Loucy (cell line): ENCODE results near the gene NECAP2.
"Not testable (repeated sequence)": the region's sequence is repeated elsewhere in the genome, so short reads cannot be mapped to it uniquely, and the experiment has no call there.

ENCODE experiments used
- H2AFZ ChIP-seq: fragments of 200-600 bp; sonication (generic); 2 replicates; pipeline ENCODE4 v1.6.0; 2016; ENCODE audit warnings: antibody characterized with exemption, mild to moderate bottlenecking, low read length, moderate library complexity
- H3F3A ChIP-seq: fragments of 200-600 bp; 2 replicates; pipeline ENCODE4 v1.6.0; 2016; ENCODE audit warnings: antibody characterized with exemption, low read depth, mild to moderate bottlenecking
- H3K27me3 ChIP-seq: fragments of 200-600 bp; sonication (generic); 2 replicates; pipeline ENCODE4 v1.6.1; 2014; ENCODE audit warnings: low read length, mild to moderate bottlenecking; ENCODE audit not compliant: insufficient read depth, poor library complexity, severe bottlenecking
- H3K36me3 ChIP-seq: fragments of 200-600 bp; sonication (generic); 2 replicates; pipeline ENCODE4 v1.6.1; 2016; ENCODE audit warnings: low read length; ENCODE audit not compliant: insufficient read depth
- H3K4me1 ChIP-seq: fragments of 200-600 bp; sonication (generic); 2 replicates; pipeline ENCODE4 v1.5.1; 2014; ENCODE audit warnings: low read length, mild to moderate bottlenecking; ENCODE audit not compliant: insufficient read depth, poor library complexity, severe bottlenecking
- H3K4me2 ChIP-seq: fragments of 200-600 bp; sonication (generic); 2 replicates; pipeline ENCODE4 v1.6.0; 2014; ENCODE audit warnings: antibody characterized with exemption, low read length, low read depth, mild to moderate bottlenecking; ENCODE audit not compliant: poor library complexity, severe bottlenecking
- H3K4me3 ChIP-seq: fragments of 200-600 bp; sonication (generic); 2 replicates; pipeline ENCODE4 v1.5.1; 2014; ENCODE audit warnings: low read length, mild to moderate bottlenecking, mixed read lengths; ENCODE audit not compliant: poor library complexity, severe bottlenecking
- H3K79me2 ChIP-seq: fragments of 200-600 bp; sonication (generic); 2 replicates; pipeline ENCODE4 v1.6.1; 2014; ENCODE audit warnings: low read length; ENCODE audit not compliant: insufficient read depth
- H3K9ac ChIP-seq: fragments of 200-600 bp; sonication (generic); 2 replicates; pipeline ENCODE4 v1.6.0; 2014; ENCODE audit warnings: mild to moderate bottlenecking, low read depth, low read length, moderate library complexity; ENCODE audit not compliant: poor library complexity, severe bottlenecking
- H3K9me2 ChIP-seq: fragments of 200-600 bp; sonication (generic); replicated peaks from 2 replicates; pipeline ENCODE4 v1.6.1; 2016; ENCODE audit warnings: low read depth, low read length, mixed read lengths
- H3K9me3 ChIP-seq: fragments of 200-600 bp; sonication (generic); 2 replicates; pipeline ENCODE4 v1.6.1; 2014; ENCODE audit warnings: mild to moderate bottlenecking, antibody characterized with exemption, low read length, low read depth; ENCODE audit not compliant: insufficient read depth
- H4K20me1 ChIP-seq: fragments of 200-600 bp; sonication (generic); 2 replicates; pipeline ENCODE4 v1.6.0; 2014; ENCODE audit warnings: antibody characterized with exemption, low read length, mild to moderate bottlenecking; ENCODE audit not compliant: insufficient read depth, poor library complexity, severe bottlenecking
- EZH2phosphoT487 ChIP-seq: fragments of 200-600 bp; IDR thresholded peaks from 2 replicates; pipeline ENCODE4 v1.6.1; 2018; ENCODE audit warnings: antibody characterized with exemption, mild to moderate bottlenecking, moderate library complexity, borderline replicate concordance
- TF ChIP-seq, protein P1 (sequence below): fragments of 200-600 bp; sonication (generic); conservative IDR thresholded peaks from 2 replicates; pipeline ENCODE4 v1.5.1; 2014; ENCODE audit warnings: mild to moderate bottlenecking, antibody characterized with exemption, low read length

Gene NECAP2

DNA sequence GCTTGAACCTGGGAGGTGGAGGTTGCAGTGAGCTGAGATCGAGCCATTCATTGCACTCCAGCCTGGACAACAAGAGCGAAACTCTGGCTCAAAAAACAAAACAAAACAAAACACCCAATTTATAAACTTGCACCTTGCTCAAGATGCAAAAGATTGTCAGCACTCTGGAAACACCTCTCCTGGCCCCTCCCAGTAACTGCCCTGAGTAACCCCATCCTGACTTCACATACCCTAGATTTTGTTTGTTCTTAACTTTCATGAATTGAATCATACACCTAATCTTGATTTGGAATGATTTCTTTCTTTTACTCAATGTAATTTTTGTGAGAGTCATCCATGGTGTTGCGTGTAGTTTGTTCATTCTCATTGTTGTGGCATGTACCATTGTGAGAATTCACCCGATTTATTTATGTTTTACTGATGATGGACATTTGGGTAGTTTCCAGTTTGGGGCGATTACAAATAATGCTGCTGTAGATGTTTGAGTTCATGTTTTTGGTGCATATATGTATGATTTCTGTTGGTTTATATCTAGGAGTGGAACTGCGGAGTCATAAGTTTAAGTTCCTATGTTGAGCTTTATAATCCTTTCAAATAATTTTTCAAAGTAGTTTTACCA lies 10.4 kb downstream of the NECAP2 start:
- Histone ChIP-seq H3K36me3 (peaks cover 72% of the 10 kb centered on the region; the same call in 1 of the 2 replicates), H3K27me3 (no peaks in the 10 kb centered on the region), H3K4me2 (no peak overlapping the region), H3K9ac (no peak overlapping the region), H3F3A (no peaks in the 10 kb centered on the region), H3K4me3 (no peak overlapping the region), H3K4me1 (no peaks in the 10 kb centered on the region), H2AFZ (no peak overlapping the region), H3K9me3 (no peaks in the 10 kb centered on the region), H3K9me2 (no peaks in the 10 kb centered on the region), H4K20me1 (no peaks in the 10 kb centered on the region), H3K79me2 (peaks cover 5% of the 10 kb centered on the region; the same call in 1 of the 2 replicates)
- TF ChIP-seq, protein P1, sequence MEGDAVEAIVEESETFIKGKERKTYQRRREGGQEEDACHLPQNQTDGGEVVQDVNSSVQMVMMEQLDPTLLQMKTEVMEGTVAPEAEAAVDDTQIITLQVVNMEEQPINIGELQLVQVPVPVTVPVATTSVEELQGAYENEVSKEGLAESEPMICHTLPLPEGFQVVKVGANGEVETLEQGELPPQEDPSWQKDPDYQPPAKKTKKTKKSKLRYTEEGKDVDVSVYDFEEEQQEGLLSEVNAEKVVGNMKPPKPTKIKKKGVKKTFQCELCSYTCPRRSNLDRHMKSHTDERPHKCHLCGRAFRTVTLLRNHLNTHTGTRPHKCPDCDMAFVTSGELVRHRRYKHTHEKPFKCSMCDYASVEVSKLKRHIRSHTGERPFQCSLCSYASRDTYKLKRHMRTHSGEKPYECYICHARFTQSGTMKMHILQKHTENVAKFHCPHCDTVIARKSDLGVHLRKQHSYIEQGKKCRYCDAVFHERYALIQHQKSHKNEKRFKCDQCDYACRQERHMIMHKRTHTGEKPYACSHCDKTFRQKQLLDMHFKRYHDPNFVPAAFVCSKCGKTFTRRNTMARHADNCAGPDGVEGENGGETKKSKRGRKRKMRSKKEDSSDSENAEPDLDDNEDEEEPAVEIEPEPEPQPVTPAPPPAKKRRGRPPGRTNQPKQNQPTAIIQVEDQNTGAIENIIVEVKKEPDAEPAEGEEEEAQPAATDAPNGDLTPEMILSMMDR, result no peak
- no peak for TF ChIP-seq EZH2phosphoT487

DNA sequence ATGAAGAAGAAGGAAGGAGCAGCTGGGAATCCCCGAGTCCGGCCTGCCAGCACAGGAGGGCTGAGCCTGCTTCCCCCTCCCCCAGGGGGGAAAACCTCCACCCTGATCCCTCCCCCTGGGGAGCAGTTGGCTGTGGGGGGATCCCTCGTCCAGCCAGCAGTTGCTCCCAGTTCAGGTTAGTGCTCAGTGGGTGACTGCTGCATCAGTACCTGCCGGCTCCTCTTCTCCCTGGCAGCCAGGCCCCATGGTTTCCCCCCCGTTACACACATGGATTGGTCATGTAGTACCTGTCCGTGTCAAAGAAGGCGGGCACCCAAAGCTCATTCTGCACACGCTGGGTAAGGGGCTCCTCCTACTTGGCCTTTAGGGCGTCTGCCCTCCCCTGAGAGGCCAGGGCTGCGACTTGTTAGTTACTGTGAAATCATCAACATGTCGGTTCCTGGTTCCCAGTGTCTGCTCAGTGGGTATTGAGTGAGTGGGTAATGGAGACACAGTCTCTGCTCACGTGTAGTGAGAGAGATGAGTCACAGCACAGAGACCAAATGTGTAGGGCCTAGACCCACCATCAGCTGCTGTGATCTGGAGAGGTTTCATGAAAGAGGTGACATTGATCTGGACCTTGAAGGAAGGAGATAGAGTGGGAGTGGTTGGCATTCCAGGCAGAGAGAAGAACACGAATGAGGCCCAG lies 11.5 kb downstream of the NECAP2 start:
- Histone ChIP-seq H3K36me3 (peaks cover 81% of the 10 kb centered on the region; the same call in 1 of the 2 replicates), H3K79me2 (peaks cover 5% of the 10 kb centered on the region; the same call in 1 of the 2 replicates), H3K4me3 (no peak overlapping the region), H2AFZ (no peak overlapping the region), H3K9me2 (no peaks in the 10 kb centered on the region), H3K27me3 (no peaks in the 10 kb centered on the region), H4K20me1 (no peaks in the 10 kb centered on the region), H3K4me2 (no peak overlapping the region), H3F3A (no peaks in the 10 kb centered on the region), H3K9me3 (no peaks in the 10 kb centered on the region), H3K4me1 (no peaks in the 10 kb centered on the region), H3K9ac (no peak overlapping the region)
- no peak for TF ChIP-seq EZH2phosphoT487
- TF ChIP-seq, protein P1, result no peak

- not testable (repeated sequence) for H3K4me3 ChIP-seq, H3F3A ChIP-seq, H3K79me2 ChIP-seq, H3K4me1 ChIP-seq, H3K9ac ChIP-seq, H3K9me3 ChIP-seq, H3K4me2 ChIP-seq, H3K9me2 ChIP-seq, H4K20me1 ChIP-seq, H3K27me3 ChIP-seq, H2AFZ ChIP-seq
- H3K36me3 ChIP-seq, result peaks cover 74% of the 10 kb centered on the region; the same call in 1 of the 2 replicates
These were observed 14.4 kb downstream of the NECAP2 start for GRCh38 chr1:16454909-16455308.

DNA sequence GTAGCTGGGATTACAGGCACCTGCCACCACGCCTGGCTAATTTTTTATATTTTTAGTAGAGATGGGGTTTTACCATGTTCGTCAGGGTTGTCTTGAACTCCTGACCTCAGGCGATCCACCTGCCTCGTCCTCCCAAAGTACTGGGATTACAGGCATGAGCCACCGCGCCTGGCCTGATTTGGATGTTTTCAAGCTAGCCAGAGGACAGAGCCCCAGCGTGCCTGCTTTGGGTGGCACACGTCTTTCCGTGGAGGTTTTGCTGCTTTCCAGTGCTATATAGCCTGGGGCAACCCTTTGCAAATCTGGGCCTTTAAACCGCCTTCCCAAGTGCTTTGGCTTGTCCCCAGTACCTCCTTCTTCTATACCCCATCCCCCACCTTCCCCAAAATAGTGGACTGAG lies 15.6 kb downstream of the NECAP2 start:
- H3F3A ChIP-seq, H2AFZ ChIP-seq, H3K4me1 ChIP-seq, H4K20me1 ChIP-seq, H3K9me3 ChIP-seq, H3K9me2 ChIP-seq, H3K9ac ChIP-seq, H3K4me2 ChIP-seq, H3K27me3 ChIP-seq, H3K79me2 ChIP-seq, H3K4me3 ChIP-seq: not testable (repeated sequence)
- H3K36me3 ChIP-seq, result peaks cover 69% of the 10 kb centered on the region; the same call in 1 of the 2 replicates
